ENCODE measurements around the gene RAC2.

Gene RAC2

GRCh38 chr22:37218771-37219411, 25.2 kb downstream of the RAC2 start:
- Mint-ChIP-seq H3K27me3 (ENCODE audit: low read depth) (no peaks in the 10 kb centered on the region), H3K36me3 (ENCODE audit: low read depth) (peaks cover 61% of the 10 kb centered on the region)

GRCh38 chr22:37218399-37218770, 25.7 kb downstream of the RAC2 start:
- Mint-ChIP-seq H3K4me3 (peak overlapping the region; percentile 78), H3K36me3 (ENCODE audit: low read depth) (peaks cover 56% of the 10 kb centered on the region), H3K9me3 (peaks cover 14% of the 10 kb centered on the region), H3K27ac (peak overlapping the region; percentile 93), H3K4me1 (ENCODE audit: low read depth) (peaks cover 60% of the 10 kb centered on the region), H3K27me3 (ENCODE audit: low read depth) (no peaks in the 10 kb centered on the region)

More at GRCh38 chr22:37218771-37219411, 25.2 kb downstream of the RAC2 start:
- H3K9me3 Mint-ChIP-seq, result peaks cover 14% of the 10 kb centered on the region
- peak overlapping the region; percentile 78 for H3K4me3 Mint-ChIP-seq
- H3K4me1 Mint-ChIP-seq (ENCODE audit: low read depth), result peaks cover 65% of the 10 kb centered on the region
- peak overlapping the region; percentile 93 for H3K27ac Mint-ChIP-seq

GRCh38 chr22:37215890-37216289, 28.2 kb downstream of the RAC2 start:
- H3K27me3 Mint-ChIP-seq (ENCODE audit: low read depth), result no peaks in the 10 kb centered on the region
- H3K4me3 Mint-ChIP-seq, result no peak overlapping the region
- peaks cover 31% of the 10 kb centered on the region for H3K36me3 Mint-ChIP-seq (ENCODE audit: low read depth)
- H3K27ac Mint-ChIP-seq, result no peak overlapping the region
- peaks cover 37% of the 10 kb centered on the region for H3K4me1 Mint-ChIP-seq (ENCODE audit: low read depth)
- H3K9me3 Mint-ChIP-seq, result peaks cover 4% of the 10 kb centered on the region

- H3K27ac Mint-ChIP-seq, result no peak overlapping the region
- no peaks in the 10 kb centered on the region for H3K27me3 Mint-ChIP-seq (ENCODE audit: low read depth)
- H3K4me3 Mint-ChIP-seq, result no peak overlapping the region
- peaks cover 23% of the 10 kb centered on the region for H3K36me3 Mint-ChIP-seq (ENCODE audit: low read depth)
- H3K9me3 Mint-ChIP-seq, result no peaks in the 10 kb centered on the region
- H3K4me1 Mint-ChIP-seq (ENCODE audit: low read depth), result peaks cover 25% of the 10 kb centered on the region
These were observed 29.4 kb downstream of the RAC2 start for GRCh38 chr22:37214731-37215030.

GRCh38 chr22:37213941-37214730, 29.9 kb downstream of the RAC2 start:
- Mint-ChIP-seq H3K27ac (peak overlapping the region; percentile 8), H3K9me3 (no peaks in the 10 kb centered on the region), H3K27me3 (ENCODE audit: low read depth) (no peaks in the 10 kb centered on the region), H3K36me3 (ENCODE audit: low read depth) (peaks cover 19% of the 10 kb centered on the region), H3K4me3 (no peak overlapping the region), H3K4me1 (ENCODE audit: low read depth) (peaks cover 20% of the 10 kb centered on the region)

- H3K36me3 Mint-ChIP-seq (ENCODE audit: low read depth), result peaks cover 14% of the 10 kb centered on the region
- no peak overlapping the region for H3K27ac Mint-ChIP-seq
- peaks cover 15% of the 10 kb centered on the region for H3K4me1 Mint-ChIP-seq (ENCODE audit: low read depth)
- H3K9me3 Mint-ChIP-seq, result no peaks in the 10 kb centered on the region
- no peak overlapping the region for H3K4me3 Mint-ChIP-seq
- no peaks in the 10 kb centered on the region for H3K27me3 Mint-ChIP-seq (ENCODE audit: low read depth)
These were observed 30.7 kb downstream of the RAC2 start for GRCh38 chr22:37213218-37213855.

GRCh38 chr22:37212174-37212906, 31.7 kb downstream of the RAC2 start, which contains the start of gene SSTR3:
Gene SSTR3, minus strand, starts transcription at chr22:37212477. Its CDS starts 4,674 bp downstream, at chr22:37207803.
- Mint-ChIP-seq H3K27ac (no peak within 1 kb of the TSS), H3K9me3 (no peaks in the 10 kb centered on the region), H3K36me3 (ENCODE audit: low read depth) (peaks cover 9% of the 10 kb centered on the region), H3K27me3 (ENCODE audit: low read depth) (no peaks in the 10 kb centered on the region), H3K4me1 (ENCODE audit: low read depth) (peaks cover 9% of the 10 kb centered on the region), H3K4me3 (no peak within 1 kb of the TSS)

GRCh38 chr22:37211866-37212173, 32.2 kb downstream of the RAC2 start:
- Mint-ChIP-seq H3K4me1 (ENCODE audit: low read depth) (peaks cover 6% of the 10 kb centered on the region), H3K36me3 (ENCODE audit: low read depth) (peaks cover 8% of the 10 kb centered on the region), H3K4me3 (no peak overlapping the region), H3K27ac (no peak overlapping the region), H3K9me3 (no peaks in the 10 kb centered on the region), H3K27me3 (ENCODE audit: low read depth) (no peaks in the 10 kb centered on the region)

GRCh38 chr22:37211075-37211865, 32.8 kb downstream of the RAC2 start:
- H3K27ac Mint-ChIP-seq, result no peak overlapping the region
- H3K9me3 Mint-ChIP-seq, result no peaks in the 10 kb centered on the region
- peaks cover 6% of the 10 kb centered on the region for H3K36me3 Mint-ChIP-seq (ENCODE audit: low read depth)
- peaks cover 6% of the 10 kb centered on the region for H3K4me1 Mint-ChIP-seq (ENCODE audit: low read depth)
- H3K27me3 Mint-ChIP-seq (ENCODE audit: low read depth), result no peaks in the 10 kb centered on the region
- H3K4me3 Mint-ChIP-seq, result no peak overlapping the region

- Mint-ChIP-seq H3K4me1 (ENCODE audit: low read depth) (peaks cover 4% of the 10 kb centered on the region), H3K27me3 (ENCODE audit: low read depth) (no peaks in the 10 kb centered on the region), H3K4me3 (no peak overlapping the region), H3K36me3 (ENCODE audit: low read depth) (peaks cover 2% of the 10 kb centered on the region), H3K9me3 (no peaks in the 10 kb centered on the region), H3K27ac (no peak overlapping the region)
These were observed 33.8 kb downstream of the RAC2 start for GRCh38 chr22:37210041-37210803.

- Mint-ChIP-seq H3K9me3 (no peaks in the 10 kb centered on the region), H3K27me3 (ENCODE audit: low read depth) (no peaks in the 10 kb centered on the region), H3K4me3 (no peak overlapping the region), H3K4me1 (ENCODE audit: low read depth) (peaks cover 4% of the 10 kb centered on the region), H3K27ac (no peak overlapping the region), H3K36me3 (ENCODE audit: low read depth) (peaks cover 2% of the 10 kb centered on the region)
These were observed 34.8 kb downstream of the RAC2 start for GRCh38 chr22:37209140-37209845.

- Mint-ChIP-seq H3K27me3 (ENCODE audit: low read depth) (no peaks in the 10 kb centered on the region), H3K27ac (no peak overlapping the region), H3K4me1 (ENCODE audit: low read depth) (peaks cover 4% of the 10 kb centered on the region), H3K9me3 (no peaks in the 10 kb centered on the region), H3K4me3 (no peak overlapping the region), H3K36me3 (ENCODE audit: low read depth) (peaks cover 2% of the 10 kb centered on the region)
These were observed 35.5 kb downstream of the RAC2 start for GRCh38 chr22:37208401-37209139.

All from T-helper 1 cell treated with Interleukin-12 subunit alpha and Interleukin-12 subunit beta and Interleukin-4 antibody, amounts not matched to agents 30 μg/mL and 1 μg/mL, for 36 hours (primary cell).